ENCODE data around the gene SMYD5.

DNA sequence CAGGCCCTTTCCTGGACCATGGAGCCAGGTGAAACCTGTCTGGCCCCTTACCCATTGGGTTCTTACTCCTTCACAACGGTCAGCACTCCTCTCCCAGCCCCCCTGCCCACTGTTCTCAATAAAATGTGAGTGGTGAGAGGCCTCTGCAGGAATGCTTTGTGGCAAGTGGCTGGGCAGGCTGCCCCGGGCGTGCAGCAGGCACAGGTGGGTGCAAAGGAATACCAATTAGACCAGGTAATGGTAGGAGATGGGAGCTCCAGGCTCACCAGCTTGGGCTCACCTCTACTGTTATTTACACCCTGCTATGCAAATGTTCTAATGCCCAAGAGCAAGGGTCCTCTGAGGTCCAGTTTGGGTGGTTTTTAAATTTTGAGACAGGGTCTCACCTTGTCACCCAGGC is 13.0 kb downstream of the SMYD5 start:
- TF ChIP-seq, protein P1, sequence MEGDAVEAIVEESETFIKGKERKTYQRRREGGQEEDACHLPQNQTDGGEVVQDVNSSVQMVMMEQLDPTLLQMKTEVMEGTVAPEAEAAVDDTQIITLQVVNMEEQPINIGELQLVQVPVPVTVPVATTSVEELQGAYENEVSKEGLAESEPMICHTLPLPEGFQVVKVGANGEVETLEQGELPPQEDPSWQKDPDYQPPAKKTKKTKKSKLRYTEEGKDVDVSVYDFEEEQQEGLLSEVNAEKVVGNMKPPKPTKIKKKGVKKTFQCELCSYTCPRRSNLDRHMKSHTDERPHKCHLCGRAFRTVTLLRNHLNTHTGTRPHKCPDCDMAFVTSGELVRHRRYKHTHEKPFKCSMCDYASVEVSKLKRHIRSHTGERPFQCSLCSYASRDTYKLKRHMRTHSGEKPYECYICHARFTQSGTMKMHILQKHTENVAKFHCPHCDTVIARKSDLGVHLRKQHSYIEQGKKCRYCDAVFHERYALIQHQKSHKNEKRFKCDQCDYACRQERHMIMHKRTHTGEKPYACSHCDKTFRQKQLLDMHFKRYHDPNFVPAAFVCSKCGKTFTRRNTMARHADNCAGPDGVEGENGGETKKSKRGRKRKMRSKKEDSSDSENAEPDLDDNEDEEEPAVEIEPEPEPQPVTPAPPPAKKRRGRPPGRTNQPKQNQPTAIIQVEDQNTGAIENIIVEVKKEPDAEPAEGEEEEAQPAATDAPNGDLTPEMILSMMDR (IDR thresholded peaks at IDR 0.05): no peak
- TF ChIP-seq POLR2AphosphoS5 (IDR thresholded peaks at IDR 0.05) (no peak), POLR2A (IDR thresholded peaks at IDR 0.05) (no peak)
